Measurements from ENCODE around the gene SPDYE3.
A peak's percentile ranks its signal among the peaks of the same experiment; 100 is the strongest.
"Not testable (repeated sequence)": the region's sequence is repeated elsewhere in the genome, so short reads cannot be mapped to it uniquely, and the experiment has no call there.

Gene SPDYE3

GRCh38 chr7:100307402-100307801, at the start of gene SPDYE3:
Gene SPDYE3, plus strand, starts transcription at chr7:100307702. Its CDS starts 184 bp downstream, at chr7:100307886.
- not testable (repeated sequence) for DNase-seq

- DNase-seq, result not testable (repeated sequence)
These were observed 47.5 kb upstream of the SPDYE3 start for GRCh38 chr7:100259984-100260383.

GRCh38 chr7:100262896-100263295, 44.6 kb upstream of the SPDYE3 start:
- DNase-seq, result not testable (repeated sequence)

GRCh38 chr7:100264223-100264622, 43.3 kb upstream of the SPDYE3 start:
- not testable (repeated sequence) for DNase-seq

GRCh38 chr7:100264669-100265165, 42.8 kb upstream of the SPDYE3 start:
- not testable (repeated sequence) for DNase-seq

- not testable (repeated sequence) for DNase-seq
These were observed 41.7 kb upstream of the SPDYE3 start for GRCh38 chr7:100265851-100266250.

- DNase-seq, result no peak
These were observed 40.7 kb upstream of the SPDYE3 start for GRCh38 chr7:100266576-100267354.

- DNase-seq, result no peak
These were observed 39.9 kb upstream of the SPDYE3 start for GRCh38 chr7:100267648-100268047.

GRCh38 chr7:100268882-100269281, 38.6 kb upstream of the SPDYE3 start:
- not testable (repeated sequence) for DNase-seq

- DNase-seq, result peak in 7 of 58 donors; percentile 1 to 48 (median 21)
These were observed 38.0 kb upstream of the SPDYE3 start for GRCh38 chr7:100269306-100270045.

- peak in 45 of 58 donors; percentile 1 to 73 (median 21) for DNase-seq
These were observed 37.2 kb upstream of the SPDYE3 start for GRCh38 chr7:100270046-100270918.

- peak in 21 of 58 donors; percentile 2 to 46 (median 24) for DNase-seq
These were observed 36.4 kb upstream of the SPDYE3 start for GRCh38 chr7:100270941-100271593.

- DNase-seq, result peak; percentile 68 to 100 (median 96)
These were observed 35.6 kb upstream of the SPDYE3 start for GRCh38 chr7:100271716-100272537.

GRCh38 chr7:100272538-100272902, 35.0 kb upstream of the SPDYE3 start:
- DNase-seq, result peak in 1 of 58 donors; percentile 46

GRCh38 chr7:100275120-100275519, 32.4 kb upstream of the SPDYE3 start:
- no peak for DNase-seq

GRCh38 chr7:100276126-100276525, 31.4 kb upstream of the SPDYE3 start:
- not testable (repeated sequence) for DNase-seq

GRCh38 chr7:100282069-100282608, 25.4 kb upstream of the SPDYE3 start:
- not testable (repeated sequence) for DNase-seq

- DNase-seq, result not testable (repeated sequence)
These were observed 24.4 kb upstream of the SPDYE3 start for GRCh38 chr7:100283147-100283546.
